Upper lobe of left lung (tissue), 4 donors: ENCODE results near the gene MXRA5.

Experiments used
- CTCF ChIP-seq, 6 experiments: fragments of 450-650 bp in 4 of 6; fragments of 200-600 bp in 2 of 6; sonication (generic) in 2 of 6; IDR thresholded peaks; one replicate each; pipeline ENCODE4 v1.5.1; 2016 to 2019; ENCODE audit warnings: antibody characterized with exemption in 6 of 6
- EP300 ChIP-seq, 4 donors: sonication (generic); formaldehyde crosslinking; IDR thresholded peaks; one replicate each; pipeline ENCODE4 v1.5.1; 2017; ENCODE audit warnings: antibody characterized with exemption in 4 of 4, control low read depth in 2 of 4
- POLR2A ChIP-seq, 4 donors: fragments of 450-650 bp; IDR thresholded peaks; one replicate each; pipeline ENCODE4 v1.5.1; 2016 to 2017; ENCODE audit warnings: antibody characterized with exemption in 4 of 4, mild to moderate bottlenecking in 2 of 4

DNA sequence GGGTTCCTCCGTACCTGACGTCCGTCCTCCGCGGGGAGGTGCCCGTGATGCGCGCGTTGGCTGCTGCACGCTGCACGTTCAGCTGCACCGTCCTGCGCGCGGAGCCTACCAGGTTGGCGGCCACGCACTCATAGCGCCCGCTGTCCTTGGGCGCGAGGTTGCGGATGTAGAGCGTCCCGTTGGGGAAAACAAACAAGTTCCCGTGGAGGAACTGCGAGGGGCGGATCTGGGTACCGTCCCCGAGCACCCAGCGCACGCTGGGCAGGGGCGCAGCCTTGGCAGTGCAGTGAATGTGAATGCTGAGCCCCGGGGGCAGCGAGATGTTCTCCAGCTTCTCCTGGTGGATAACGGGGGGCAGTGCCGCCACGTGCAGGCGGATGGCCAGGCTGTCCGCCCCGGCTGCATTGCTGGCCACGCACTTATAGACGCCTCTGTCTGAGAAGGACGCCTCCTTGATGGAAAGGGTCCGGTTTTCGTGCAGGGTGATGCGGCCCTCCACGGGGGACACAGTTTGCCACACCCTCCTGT, 29.2 kb downstream of the MXRA5 start:
- TF ChIP-seq EP300 (IDR thresholded peaks at IDR 0.05) (no peak), CTCF (IDR thresholded peaks at IDR 0.05) (no peak), POLR2A (IDR thresholded peaks at IDR 0.05) (no peak)
